ENCODE measurements around the gene RNF25.
"Not testable (repeated sequence)": the region's sequence is repeated elsewhere in the genome, so short reads cannot be mapped to it uniquely, and the experiment has no call there.

RNF25 gene

GRCh38 chr2:218671654-218672566 is at the start of gene RNF25, which contains the start of gene STK36:
RNF25 (minus strand) TSS chr2:218672002; CDS start chr2:218671970, 32 bp downstream.
STK36 (plus strand) TSS chr2:218672086; CDS start chr2:218672830, 744 bp downstream.
- no peak for DNase-seq

- DNase-seq = no peak
These were observed 49.7 kb upstream of the RNF25 start for GRCh38 chr2:218721488-218721887.

GRCh38 chr2:218720048-218721041 is 48.5 kb upstream of the RNF25 start:
- DNase-seq = no peak

GRCh38 chr2:218719457-218719856 is 47.7 kb upstream of the RNF25 start:
- no peak for DNase-seq

- no peak for DNase-seq
These were observed 46.3 kb upstream of the RNF25 start for GRCh38 chr2:218718058-218718457.

- DNase-seq = no peak
These were observed 45.5 kb upstream of the RNF25 start for GRCh38 chr2:218717262-218717661.

- DNase-seq = no peak
These were observed 44.3 kb upstream of the RNF25 start for GRCh38 chr2:218716070-218716469.

GRCh38 chr2:218713922-218714321 is 42.1 kb upstream of the RNF25 start:
- DNase-seq = no peak

- DNase-seq = no peak
These were observed 39.7 kb upstream of the RNF25 start for GRCh38 chr2:218711550-218711929.

GRCh38 chr2:218710687-218711549 is 39.1 kb upstream of the RNF25 start, which contains the start of gene TTLL4:
TTLL4 (plus strand) TSS chr2:218710835; CDS start chr2:218737677, 26,842 bp downstream.
- peak; percentile 61 for DNase-seq

GRCh38 chr2:218710334-218710686 is 38.5 kb upstream of the RNF25 start:
- DNase-seq = no peak

- no peak for DNase-seq
These were observed 38.1 kb upstream of the RNF25 start for GRCh38 chr2:218709908-218710307.

GRCh38 chr2:218708086-218708485 is 36.3 kb upstream of the RNF25 start:
- no peak for DNase-seq

- DNase-seq = no peak
These were observed 31.5 kb upstream of the RNF25 start for GRCh38 chr2:218703341-218703740.

- no peak for DNase-seq
These were observed 30.0 kb upstream of the RNF25 start for GRCh38 chr2:218701806-218702205.

GRCh38 chr2:218698885-218699284 is 27.1 kb upstream of the RNF25 start:
- DNase-seq = no peak

GRCh38 chr2:218694405-218695145 is 22.8 kb upstream of the RNF25 start:
- no peak for DNase-seq

- DNase-seq = no peak
These were observed 19.4 kb upstream of the RNF25 start for GRCh38 chr2:218691234-218691633.

- not testable (repeated sequence) for DNase-seq
These were observed 15.7 kb upstream of the RNF25 start for GRCh38 chr2:218687400-218688060.

GRCh38 chr2:218680061-218680460 is 8.3 kb upstream of the RNF25 start:
- DNase-seq = no peak

GRCh38 chr2:218679119-218679518 is 7.3 kb upstream of the RNF25 start:
- DNase-seq = no peak
